ENCODE results near the gene CHI3L1. TPM values are rescaled to one million over a fixed set of nuclear protein-coding genes. Genes with fewer than 3 reads are reported as not detected.

The CHI3L1 gene
- total and polyA plus RNA-seq, 2 donors (not counting 1 experiment from before 2014, with no cell fraction given): 0.15 TPM; not detected in 1

DNA sequence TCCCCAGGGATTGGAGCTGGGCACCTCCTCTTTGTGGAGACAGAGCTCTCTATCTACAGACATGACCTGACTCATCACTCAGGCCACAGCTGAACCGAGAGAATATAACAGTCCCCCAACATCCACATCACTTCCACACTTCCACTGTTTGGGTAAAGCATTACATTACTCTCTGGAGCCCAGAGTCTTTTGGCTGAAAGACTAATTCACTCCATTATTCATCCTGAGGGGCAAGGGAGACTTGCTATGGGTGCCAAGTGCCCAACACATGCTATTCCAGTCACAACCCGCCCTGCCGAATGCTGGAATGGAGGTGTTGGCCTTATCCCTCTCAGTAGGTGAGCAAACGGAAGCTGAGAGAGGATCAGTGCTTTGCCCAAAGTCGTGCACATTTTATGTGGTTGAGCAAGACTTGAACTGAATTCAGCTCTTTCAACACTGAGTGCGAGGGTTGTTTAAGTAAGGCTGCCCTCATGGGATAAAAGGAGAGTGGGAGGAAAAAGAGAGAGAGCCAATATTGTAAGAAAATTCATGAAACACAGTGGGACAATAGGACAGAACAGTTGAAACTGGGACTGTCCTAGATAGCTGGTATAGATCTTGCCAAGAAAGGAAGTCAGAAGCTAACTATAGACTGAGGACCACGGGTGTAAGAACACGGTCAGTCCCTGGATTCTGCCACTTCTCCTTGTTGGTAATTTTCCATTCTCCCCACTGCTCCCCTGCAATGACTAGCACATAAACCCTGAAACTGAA is 13.5 kb upstream of the CHI3L1 start:
- no peaks in the 10 kb centered on the region for H3K4me1 ChIP-seq (ENCODE audit: control insufficient read depth in 2 of 2, insufficient read depth in 2 of 2, low read length in 2 of 2)
- no peak for TF ChIP-seq EZH2 (IDR thresholded peaks at IDR 0.05; ENCODE audit: borderline replicate concordance, insufficient read depth, low read depth, low read length, poor library complexity, severe bottlenecking)
- TF ChIP-seq, protein P1, sequence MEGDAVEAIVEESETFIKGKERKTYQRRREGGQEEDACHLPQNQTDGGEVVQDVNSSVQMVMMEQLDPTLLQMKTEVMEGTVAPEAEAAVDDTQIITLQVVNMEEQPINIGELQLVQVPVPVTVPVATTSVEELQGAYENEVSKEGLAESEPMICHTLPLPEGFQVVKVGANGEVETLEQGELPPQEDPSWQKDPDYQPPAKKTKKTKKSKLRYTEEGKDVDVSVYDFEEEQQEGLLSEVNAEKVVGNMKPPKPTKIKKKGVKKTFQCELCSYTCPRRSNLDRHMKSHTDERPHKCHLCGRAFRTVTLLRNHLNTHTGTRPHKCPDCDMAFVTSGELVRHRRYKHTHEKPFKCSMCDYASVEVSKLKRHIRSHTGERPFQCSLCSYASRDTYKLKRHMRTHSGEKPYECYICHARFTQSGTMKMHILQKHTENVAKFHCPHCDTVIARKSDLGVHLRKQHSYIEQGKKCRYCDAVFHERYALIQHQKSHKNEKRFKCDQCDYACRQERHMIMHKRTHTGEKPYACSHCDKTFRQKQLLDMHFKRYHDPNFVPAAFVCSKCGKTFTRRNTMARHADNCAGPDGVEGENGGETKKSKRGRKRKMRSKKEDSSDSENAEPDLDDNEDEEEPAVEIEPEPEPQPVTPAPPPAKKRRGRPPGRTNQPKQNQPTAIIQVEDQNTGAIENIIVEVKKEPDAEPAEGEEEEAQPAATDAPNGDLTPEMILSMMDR (IDR thresholded peaks at IDR 0.05): no peak
- no peak overlapping the region for H2AFZ ChIP-seq (ENCODE audit: insufficient read depth, low read depth, low read length, poor library complexity, severe bottlenecking)
- H4K20me1 ChIP-seq (ENCODE audit: control insufficient read depth, insufficient read depth, low read length, poor library complexity, severe bottlenecking): no peaks in the 10 kb centered on the region
- ChIA-PET CTCF (interaction anchor here (1.5 kb wide), 1 partner anchor 17 kb away, joined by 7 read pairs; no protein-coding TSS in a partner anchor), POLR2A (no interaction called here)
- WGBS (ENCODE audit: insufficient coverage): 75% methylated on average over 8 of the region's 8 CpGs
- no peak overlapping the region for H3K4me3 Mint-ChIP-seq
- peaks cover 0 to 5% (median 2%) of the 10 kb centered on the region in 4 experiments for H3K27me3 ChIP-seq (replicated peaks in 1 of 4; ENCODE audit: control extremely low read depth in 1 of 4, control insufficient read depth in 3 of 4, insufficient read depth in 4 of 4, low read length in 3 of 4)
- no peak overlapping the region for H3K9ac ChIP-seq (ENCODE audit: low read length)
- H3K4me2 ChIP-seq (replicated peaks; ENCODE audit: low read depth, low read length, poor library complexity, severe bottlenecking): no peak overlapping the region
- H3K9me3 ChIP-seq (ENCODE audit: control extremely low read depth in 1 of 3, control insufficient read depth in 2 of 3, insufficient read depth in 1 of 3, low read length in 2 of 3): no peaks in the 10 kb centered on the region
- ATAC-seq (ENCODE audit: low read depth) (no peak), DNase-seq (no peak)
- no peak overlapping the region for H3K27ac ChIP-seq (ENCODE audit: low read length in 2 of 2)
- no peak overlapping the region for H3K27ac Mint-ChIP-seq
- intact Hi-C loops (cut with micrococcal nuclease): no loop called here
- no peaks in the 10 kb centered on the region for H3K9me3 Mint-ChIP-seq (ENCODE audit: insufficient read depth)
- H3K27me3 Mint-ChIP-seq: peaks cover 44% of the 10 kb centered on the region
- no peak overlapping the region for H3K4me3 ChIP-seq (ENCODE audit: control extremely low read depth in 1 of 5, extremely low read depth in 1 of 5, insufficient read depth in 1 of 5, low read depth in 2 of 5, low read length in 4 of 5)
- no peaks in the 10 kb centered on the region for H3K4me1 Mint-ChIP-seq
- H3K79me2 ChIP-seq (ENCODE audit: control insufficient read depth, insufficient read depth, low read length): no peaks in the 10 kb centered on the region
- H3K36me3 ChIP-seq (replicated peaks in 1 of 2; ENCODE audit: control extremely low read depth in 1 of 2, control insufficient read depth in 1 of 2, extremely low read depth in 1 of 2, insufficient read depth in 2 of 2, low read length in 1 of 2): no peaks in the 10 kb centered on the region

DNA sequence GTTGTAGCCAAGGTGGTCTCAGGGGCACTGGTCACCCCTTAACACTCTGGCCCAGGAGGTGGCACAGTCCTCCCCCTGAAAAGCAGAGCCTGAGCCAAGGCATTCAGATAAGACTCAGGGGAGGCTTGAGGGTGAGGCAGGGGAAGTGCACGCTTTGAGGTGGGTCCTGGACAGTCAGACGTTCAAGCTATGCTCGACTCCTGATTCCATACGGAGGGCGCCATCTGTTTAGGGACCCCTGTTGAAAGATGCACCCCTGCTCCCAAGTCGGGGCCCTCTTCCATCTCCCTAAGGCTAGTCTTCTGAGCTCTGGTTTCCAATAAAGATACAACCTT is 12.9 kb upstream of the CHI3L1 start:
- no peak overlapping the region for H3K27ac ChIP-seq (ENCODE audit: low read length in 2 of 2)
- H2AFZ ChIP-seq (ENCODE audit: insufficient read depth, low read depth, low read length, poor library complexity, severe bottlenecking): no peak overlapping the region
- CTCF ChIA-PET: no interaction called here
- H3K9ac ChIP-seq (ENCODE audit: low read length): no peak overlapping the region
- H3K79me2 ChIP-seq (ENCODE audit: control insufficient read depth, insufficient read depth, low read length): no peaks in the 10 kb centered on the region
- no peak for ATAC-seq (ENCODE audit: low read depth)
- TF ChIP-seq, protein P1 (IDR thresholded peaks at IDR 0.05): no peak
- no peak for TF ChIP-seq EZH2 (IDR thresholded peaks at IDR 0.05; ENCODE audit: borderline replicate concordance, insufficient read depth, low read depth, low read length, poor library complexity, severe bottlenecking)
- H3K4me1 ChIP-seq (ENCODE audit: control insufficient read depth in 2 of 2, insufficient read depth in 2 of 2, low read length in 2 of 2): no peaks in the 10 kb centered on the region
- no peak for DNase-seq
- H3K36me3 ChIP-seq (replicated peaks in 1 of 2; ENCODE audit: control extremely low read depth in 1 of 2, control insufficient read depth in 1 of 2, extremely low read depth in 1 of 2, insufficient read depth in 2 of 2, low read length in 1 of 2): no peaks in the 10 kb centered on the region
- peaks cover 0 to 9% (median 1%) of the 10 kb centered on the region in 4 experiments for H3K27me3 ChIP-seq (replicated peaks in 1 of 4; ENCODE audit: control extremely low read depth in 1 of 4, control insufficient read depth in 3 of 4, insufficient read depth in 4 of 4, low read length in 3 of 4)
- Mint-ChIP-seq H3K27me3 (peaks cover 44% of the 10 kb centered on the region), H3K4me3 (no peak overlapping the region), H3K9me3 (ENCODE audit: insufficient read depth) (no peaks in the 10 kb centered on the region), H3K27ac (no peak overlapping the region), H3K4me1 (no peaks in the 10 kb centered on the region)
- H3K9me3 ChIP-seq (ENCODE audit: control extremely low read depth in 1 of 3, control insufficient read depth in 2 of 3, insufficient read depth in 1 of 3, low read length in 2 of 3): no peaks in the 10 kb centered on the region
- no peaks in the 10 kb centered on the region for H4K20me1 ChIP-seq (ENCODE audit: control insufficient read depth, insufficient read depth, low read length, poor library complexity, severe bottlenecking)
- intact Hi-C loops (cut with micrococcal nuclease): no loop called here
- H3K4me2 ChIP-seq (replicated peaks; ENCODE audit: low read depth, low read length, poor library complexity, severe bottlenecking): no peak overlapping the region
- 93% methylated on average over 6 of the region's 6 CpGs for WGBS (ENCODE audit: insufficient coverage)
- no peak overlapping the region for H3K4me3 ChIP-seq (ENCODE audit: control extremely low read depth in 1 of 5, extremely low read depth in 1 of 5, insufficient read depth in 1 of 5, low read depth in 2 of 5, low read length in 4 of 5)
- POLR2A ChIA-PET: no interaction called here

All from B cell (primary cell).